Mammary epithelial cell (primary cell): ENCODE data around the gene TVP23B.
"Not testable (repeated sequence)": the region's sequence is repeated elsewhere in the genome, so short reads cannot be mapped to it uniquely, and the experiment has no call there.

Experiments used
- CTCF ChIP-seq, 2 donors: IDR thresholded peaks in 1 of 2; conservative IDR thresholded peaks in 1 of 2; 2 replicates each; pipeline ENCODE4 v1.5.1; 2011 to 2012; ENCODE audit warnings: inconsistent platforms in 2 of 2, low read length in 2 of 2, mild to moderate bottlenecking in 2 of 2, control low read depth in 1 of 2, low read depth in 1 of 2; ENCODE audit not compliant: insufficient read depth in 1 of 2; ENCODE audit errors: extremely low read depth in 1 of 2
- EZH2 ChIP-seq: IDR thresholded peaks from 2 replicates; pipeline ENCODE4 v1.6.1; 2012; ENCODE audit warnings: low read length, inconsistent platforms, borderline replicate concordance

GRCh38 chr17:18821430-18821829 is 40.4 kb downstream of the TVP23B start:
- TF ChIP-seq EZH2; CTCF (conservative IDR thresholded peaks at IDR 0.05 in 1 of 2, IDR thresholded peaks at IDR 0.05 in 1 of 2; ENCODE audit: extremely low read depth in 1 of 2, insufficient read depth in 1 of 2, low read depth in 1 of 2, low read length in 2 of 2): not testable (repeated sequence)
